ENCODE measurements around the gene CAPG.
"Not testable (repeated sequence)": the region's sequence is repeated elsewhere in the genome, so short reads cannot be mapped to it uniquely, and the experiment has no call there.

Gene CAPG

GRCh38 chr2:85367180-85367579 is 43.0 kb downstream of the CAPG start:
- no peak for DNase-seq (ENCODE audit: low read depth)
- TF ChIP-seq CTCF (IDR thresholded peaks at IDR 0.05; ENCODE audit: low read depth, low read length, missing control alignments) = no peak
- H3K4me3 ChIP-seq (ENCODE audit: low read depth, low read length) = no peak overlapping the region
- in situ Hi-C loops (cut with HindIII; ENCODE audit: low sequenced_read_pairs) = no loop called here

GRCh38 chr2:85362653-85363387 is 47.3 kb downstream of the CAPG start:
- DNase-seq (ENCODE audit: low read depth); in situ Hi-C loops (cut with HindIII; ENCODE audit: low sequenced_read_pairs); H3K4me3 ChIP-seq (ENCODE audit: low read depth, low read length): not testable (repeated sequence)

GRCh38 chr2:85357736-85358135 is 52.4 kb downstream of the CAPG start:
- no peak overlapping the region for H3K4me3 ChIP-seq (ENCODE audit: low read depth, low read length)
- no peak for TF ChIP-seq CTCF (IDR thresholded peaks at IDR 0.05; ENCODE audit: low read depth, low read length, missing control alignments)
- DNase-seq (ENCODE audit: low read depth) = no peak
- in situ Hi-C loops (cut with HindIII; ENCODE audit: low sequenced_read_pairs) = no loop called here

DNA sequence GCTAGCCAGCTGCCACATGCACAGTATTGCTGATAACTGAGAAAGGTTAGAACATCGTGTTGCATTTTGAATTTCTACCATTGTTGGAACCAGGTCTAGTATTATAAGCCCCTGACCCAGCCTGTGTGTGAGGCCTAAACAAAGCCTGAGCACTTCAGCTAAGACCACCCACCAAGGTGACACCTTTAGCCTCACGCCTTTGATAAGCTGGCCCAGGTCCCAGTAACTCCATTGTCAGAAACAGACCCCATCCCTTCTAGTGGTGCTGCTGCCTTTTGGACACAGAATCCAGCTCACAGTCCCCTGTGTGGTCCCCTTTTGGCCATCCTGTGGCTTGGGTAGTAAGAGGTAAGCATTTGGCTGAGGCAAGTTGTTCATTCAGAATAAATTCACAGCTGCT is 54.0 kb downstream of the CAPG start:
- no peak overlapping the region for H3K4me3 ChIP-seq (ENCODE audit: low read depth, low read length)
- DNase-seq (ENCODE audit: low read depth) = no peak
- TF ChIP-seq CTCF (IDR thresholded peaks at IDR 0.05; ENCODE audit: low read depth, low read length, missing control alignments) = no peak
- in situ Hi-C loops (cut with HindIII; ENCODE audit: low sequenced_read_pairs) = no loop called here

DNA sequence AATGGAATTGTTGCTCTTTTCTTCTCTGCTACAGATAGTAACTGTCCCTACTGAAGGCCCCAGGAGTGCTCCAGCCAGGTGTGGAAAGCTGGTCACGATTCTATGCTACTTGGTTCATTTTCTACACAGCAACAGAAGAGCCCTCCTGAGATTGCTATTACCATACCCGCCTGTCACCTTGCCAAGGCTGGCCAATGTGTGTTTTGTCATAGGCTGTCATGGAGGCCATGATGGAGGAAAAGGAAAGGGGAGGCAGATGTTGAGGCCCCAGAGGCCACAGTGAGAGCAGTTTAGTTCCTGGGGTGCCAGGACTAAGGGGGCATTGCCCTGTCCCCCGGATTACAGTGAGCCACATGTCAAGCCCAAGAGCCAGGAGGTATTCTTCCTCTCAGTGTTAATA is 54.6 kb downstream of the CAPG start:
- TF ChIP-seq CTCF (IDR thresholded peaks at IDR 0.05; ENCODE audit: low read depth, low read length, missing control alignments) = no peak
- in situ Hi-C loops (cut with HindIII; ENCODE audit: low sequenced_read_pairs) = no loop called here
- peak overlapping the region; percentile 76 for H3K4me3 ChIP-seq (ENCODE audit: low read depth, low read length)
- DNase-seq (ENCODE audit: low read depth) = no peak

GRCh38 chr2:85355073-85355410 is 55.1 kb downstream of the CAPG start:
- no peak for DNase-seq (ENCODE audit: low read depth)
- TF ChIP-seq CTCF (IDR thresholded peaks at IDR 0.05; ENCODE audit: low read depth, low read length, missing control alignments) = no peak
- peak overlapping the region; percentile 76 for H3K4me3 ChIP-seq (ENCODE audit: low read depth, low read length)
- in situ Hi-C loops (cut with HindIII; ENCODE audit: low sequenced_read_pairs) = no loop called here

DNA sequence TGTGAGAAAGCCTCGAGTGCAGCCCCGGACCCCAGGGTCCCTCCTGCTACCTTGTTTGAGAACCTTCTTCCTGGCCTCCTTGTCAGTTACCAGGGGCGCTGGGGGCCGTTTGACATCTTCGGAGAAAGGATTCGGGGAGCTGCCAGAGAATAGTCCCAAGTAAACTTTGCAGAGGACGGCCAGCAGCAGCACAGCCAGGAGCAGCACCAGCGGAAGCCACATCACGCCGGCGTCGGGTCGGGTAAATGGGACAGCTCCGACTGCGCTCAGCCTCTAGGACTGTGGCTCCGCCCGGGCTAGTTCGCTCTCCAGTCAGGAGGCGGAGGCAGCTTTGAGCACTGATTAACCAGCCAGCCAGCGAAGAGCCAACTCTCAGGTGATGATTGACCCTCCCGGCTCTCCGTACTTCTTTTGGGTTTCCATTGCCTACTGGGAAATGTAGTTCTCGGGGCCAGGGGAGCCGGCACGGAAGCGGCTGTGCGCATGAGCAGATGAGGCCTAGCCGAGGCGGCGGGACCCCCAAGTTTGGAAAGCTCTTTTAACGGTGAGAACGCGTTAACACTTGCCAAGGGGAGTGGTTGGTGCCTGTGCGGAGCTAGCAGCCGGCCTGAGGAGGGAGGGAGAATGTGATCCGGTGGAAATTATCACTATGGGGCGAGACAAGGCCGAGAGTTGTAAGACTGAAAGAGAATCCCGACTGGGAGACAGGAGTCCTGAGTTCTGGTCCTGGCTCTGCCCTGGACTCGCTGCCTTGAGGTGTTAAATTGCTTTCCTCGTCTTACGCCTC is 55.7 kb downstream of the CAPG start, which contains the start of the genes ELMOD3 and RETSAT:
Gene ELMOD3 (plus strand): TSS at position 484 of the 787 bp plus-strand sequence. CDS start 2,430 bp downstream, outside the sequence.
Gene RETSAT (minus strand): TSS at position 243 of the 787 bp plus-strand sequence. CDS start 21 bp downstream, at position 222.
- TF ChIP-seq CTCF (IDR thresholded peaks at IDR 0.05; ENCODE audit: low read depth, low read length, missing control alignments) = no peak
- in situ Hi-C loops (cut with HindIII; ENCODE audit: low sequenced_read_pairs) = no loop called here
- DNase-seq (ENCODE audit: low read depth) = peak; percentile 99
- peak within 1 kb of the TSS; percentile 76 for H3K4me3 ChIP-seq (ENCODE audit: low read depth, low read length)

Measured in astrocyte of the cerebellum (primary cell).